Ascending aorta (tissue), 2 donors: Measurements from ENCODE around the gene SGK1. TPM values are rescaled to one million over a fixed set of nuclear protein-coding genes. Genes with fewer than 3 reads are reported as not detected.

Experiments used
- DNase-seq, 2 donors: peaks; one replicate each; pipeline ENCODE4 v3.0.0-alpha.2; 2019; ENCODE audit warnings: low spot score in 2 of 2
- H3K27ac ChIP-seq, 2 donors: fragments of 200-600 bp; sonication (generic); one replicate each; pipeline ENCODE4 v1.5.1; 2016 to 2017; ENCODE audit warnings: mild to moderate bottlenecking in 1 of 2
- H3K27me3 ChIP-seq: fragments of 200-600 bp; sonication (generic); one replicate; pipeline ENCODE4 v1.5.1; 2017
- H3K36me3 ChIP-seq, 2 donors: fragments of 200-600 bp; sonication (generic); one replicate each; pipeline ENCODE4 v1.5.1; 2016
- H3K4me1 ChIP-seq, 2 donors: fragments of 200-600 bp; sonication (generic); one replicate each; pipeline ENCODE4 v1.5.1; 2016 to 2017; ENCODE audit warnings: mild to moderate bottlenecking in 1 of 2
- H3K4me3 ChIP-seq, 2 donors: fragments of 200-600 bp; sonication (generic); one replicate each; pipeline ENCODE4 v1.5.1; 2016 to 2017; ENCODE audit warnings: mild to moderate bottlenecking in 1 of 2
- H3K9me3 ChIP-seq, 2 donors: fragments of 200-600 bp; sonication (generic); one replicate each; pipeline ENCODE4 v1.5.1; 2016
- CTCF ChIP-seq, 3 experiments: fragments of 200-600 bp in 2 of 3; fragments of 450-650 bp in 1 of 3; sonication (generic) in 2 of 3; IDR thresholded peaks; one replicate each; pipeline ENCODE4 v1.5.1; 2016 to 2019; ENCODE audit warnings: antibody characterized with exemption in 3 of 3, mild to moderate bottlenecking in 1 of 3, moderate library complexity in 1 of 3
- intact Hi-C: fragments of 100-400 bp; cut with DNase I; formaldehyde crosslinking; loops from one replicate; pipeline ENCODE4 v1.15.1; 2023
- total RNA-seq: library from RNA; depleted of rRNA; stranded (reverse); fragments of >200 nt; gene quantifications from one replicate; pipeline ENCODE4 v1.1.0, GENCODE V29; 2016

SGK1 gene
- total RNA-seq, 1 donor from 2014 or later = 200 TPM

GRCh38 chr6:134314006-134314821, 3.7 kb downstream of the SGK1 start:
- no peaks in the 10 kb centered on the region for H3K4me1 ChIP-seq
- no peaks in the 10 kb centered on the region for H3K9me3 ChIP-seq
- H3K27me3 ChIP-seq = no peaks in the 10 kb centered on the region
- intact Hi-C loops = no loop called here
- DNase-seq = no peak
- H3K27ac ChIP-seq = no peak overlapping the region
- H3K36me3 ChIP-seq = no peaks in the 10 kb centered on the region
- TF ChIP-seq CTCF (IDR thresholded peaks at IDR 0.05) = no peak
- no peak overlapping the region for H3K4me3 ChIP-seq

- Histone ChIP-seq H3K9me3 (no peaks in the 10 kb centered on the region), H3K4me1 (no peaks in the 10 kb centered on the region), H3K27ac (no peak overlapping the region), H3K36me3 (no peaks in the 10 kb centered on the region), H3K4me3 (no peak overlapping the region), H3K27me3 (no peaks in the 10 kb centered on the region)
- intact Hi-C loops = no loop called here
- no peak for DNase-seq
- no peak for TF ChIP-seq CTCF (IDR thresholded peaks at IDR 0.05)
Measured at GRCh38 chr6:134312038-134312660, 5.8 kb downstream of the SGK1 start.

GRCh38 chr6:134310817-134311216, 7.1 kb downstream of the SGK1 start:
- Histone ChIP-seq H3K4me3 (no peak overlapping the region), H3K4me1 (no peaks in the 10 kb centered on the region), H3K27me3 (no peaks in the 10 kb centered on the region), H3K27ac (no peak overlapping the region), H3K9me3 (no peaks in the 10 kb centered on the region), H3K36me3 (no peaks in the 10 kb centered on the region)
- TF ChIP-seq CTCF (IDR thresholded peaks at IDR 0.05) = no peak
- intact Hi-C loops = no loop called here
- no peak for DNase-seq

GRCh38 chr6:134309983-134310605, 7.8 kb downstream of the SGK1 start:
- no peak for DNase-seq
- H3K4me3 ChIP-seq = no peak overlapping the region
- TF ChIP-seq CTCF (IDR thresholded peaks at IDR 0.05) = no peak
- no peaks in the 10 kb centered on the region for H3K9me3 ChIP-seq
- no peak overlapping the region for H3K27ac ChIP-seq
- no peaks in the 10 kb centered on the region for H3K27me3 ChIP-seq
- H3K4me1 ChIP-seq = no peaks in the 10 kb centered on the region
- intact Hi-C loops = no loop called here
- H3K36me3 ChIP-seq = no peaks in the 10 kb centered on the region

- Histone ChIP-seq H3K27me3 (no peaks in the 10 kb centered on the region), H3K4me3 (no peak overlapping the region), H3K27ac (no peak overlapping the region), H3K36me3 (no peaks in the 10 kb centered on the region), H3K4me1 (no peaks in the 10 kb centered on the region), H3K9me3 (no peaks in the 10 kb centered on the region)
- intact Hi-C loops = no loop called here
- no peak for DNase-seq
- TF ChIP-seq CTCF (IDR thresholded peaks at IDR 0.05) = no peak
Measured at GRCh38 chr6:134309227-134309626, 8.7 kb downstream of the SGK1 start.
